ES-I3 (cell line): ENCODE results near the gene RYR2.

Experiments
- H3K36me3 ChIP-seq: 2 replicates; pipeline ENCODE4 v1.6.1; 2013; ENCODE audit warnings: mild to moderate bottlenecking, low read length, control low read depth, moderate library complexity; ENCODE audit not compliant: insufficient read depth
- H3K4me1 ChIP-seq: 2 replicates; pipeline ENCODE4 v1.6.1; 2013; ENCODE audit warnings: mild to moderate bottlenecking, control low read depth, low read length; ENCODE audit not compliant: insufficient read depth
- H3K9ac ChIP-seq: 2 replicates; pipeline ENCODE4 v1.6.1; 2013; ENCODE audit warnings: low read depth, mild to moderate bottlenecking, low read length, moderate library complexity
- H3K9me3 ChIP-seq: 2 replicates; pipeline ENCODE4 v1.6.1; 2013; ENCODE audit warnings: mild to moderate bottlenecking, low read length, moderate library complexity; ENCODE audit not compliant: control insufficient read depth, insufficient read depth

Gene RYR2

GRCh38 chr1:237711281-237711680 lies 669.3 kb downstream of the RYR2 start:
- Histone ChIP-seq H3K9ac (no peak overlapping the region), H3K9me3 (no peaks in the 10 kb centered on the region), H3K36me3 (no peaks in the 10 kb centered on the region), H3K4me1 (no peaks in the 10 kb centered on the region)

GRCh38 chr1:237712082-237712481 lies 670.1 kb downstream of the RYR2 start:
- Histone ChIP-seq H3K9ac (no peak overlapping the region), H3K36me3 (no peaks in the 10 kb centered on the region), H3K9me3 (no peaks in the 10 kb centered on the region), H3K4me1 (no peaks in the 10 kb centered on the region)

DNA sequence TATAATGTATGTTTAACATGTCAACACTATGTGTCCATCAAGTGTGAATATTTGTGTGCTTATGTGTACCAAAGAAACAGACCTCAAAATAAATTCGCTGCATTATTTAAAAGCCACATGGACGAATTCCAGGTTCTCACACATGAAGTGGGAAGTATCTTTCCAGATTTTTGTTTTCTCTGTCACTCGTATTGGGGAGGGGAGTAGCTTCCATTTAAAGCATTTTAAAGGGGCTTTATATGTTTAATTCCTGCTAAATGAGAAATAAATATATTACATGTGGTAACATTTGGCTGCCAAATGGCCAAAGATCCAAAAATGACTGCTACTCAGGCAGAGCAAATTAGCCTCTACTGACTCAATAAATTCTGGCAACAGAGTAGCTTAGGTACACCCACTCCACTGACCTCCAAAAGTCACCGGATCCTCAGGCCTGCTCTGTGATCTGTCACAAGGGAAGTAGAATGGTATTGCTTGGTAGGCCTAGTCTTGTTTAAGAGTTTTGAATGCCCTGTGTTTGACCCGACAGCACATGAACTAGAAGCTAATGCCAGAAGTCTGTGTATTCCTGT lies 670.7 kb downstream of the RYR2 start:
- Histone ChIP-seq H3K36me3 (no peaks in the 10 kb centered on the region), H3K9ac (no peak overlapping the region), H3K9me3 (no peaks in the 10 kb centered on the region), H3K4me1 (no peaks in the 10 kb centered on the region)

DNA sequence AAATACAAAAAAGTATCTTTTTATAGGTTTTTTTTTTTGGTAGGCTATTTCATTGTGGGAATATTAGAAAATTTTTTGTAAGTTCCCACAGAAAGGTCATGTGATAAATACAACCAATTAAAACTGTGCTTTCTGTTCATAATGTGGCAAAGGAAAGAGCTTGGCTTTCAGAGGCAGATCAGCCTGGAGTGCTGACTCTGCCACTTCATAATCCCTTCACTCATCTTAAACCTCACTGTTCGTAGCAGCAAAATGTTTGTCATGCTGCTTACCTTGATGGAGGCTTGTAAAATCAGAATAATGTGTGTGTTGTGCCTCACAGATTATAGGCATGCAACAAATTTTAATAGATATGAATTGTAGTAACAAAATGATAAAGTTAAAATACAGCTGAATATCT lies 671.9 kb downstream of the RYR2 start:
- H3K36me3 ChIP-seq: no peaks in the 10 kb centered on the region
- H3K9me3 ChIP-seq: no peaks in the 10 kb centered on the region
- H3K9ac ChIP-seq: no peak overlapping the region
- no peaks in the 10 kb centered on the region for H3K4me1 ChIP-seq

DNA sequence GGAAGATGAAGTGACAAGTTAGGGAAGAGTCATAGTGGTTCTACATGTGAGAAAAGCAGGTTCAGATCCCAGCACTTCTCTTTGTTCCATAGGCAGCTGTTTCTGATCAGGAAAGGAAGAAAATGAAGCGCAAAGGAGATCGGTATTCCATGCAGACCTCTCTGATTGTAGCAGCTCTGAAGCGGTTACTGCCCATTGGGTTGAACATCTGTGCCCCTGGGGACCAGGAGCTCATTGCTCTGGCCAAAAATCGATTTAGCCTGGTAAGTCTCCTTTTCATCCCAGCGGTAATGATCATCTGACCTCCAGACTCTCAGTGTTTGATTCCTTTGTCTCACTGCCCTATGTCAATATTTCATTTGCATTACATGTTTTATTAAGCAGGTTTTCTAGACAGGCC lies 675.1 kb downstream of the RYR2 start:
- Histone ChIP-seq H3K9me3 (no peaks in the 10 kb centered on the region), H3K4me1 (no peaks in the 10 kb centered on the region), H3K9ac (no peak overlapping the region), H3K36me3 (no peaks in the 10 kb centered on the region)

DNA sequence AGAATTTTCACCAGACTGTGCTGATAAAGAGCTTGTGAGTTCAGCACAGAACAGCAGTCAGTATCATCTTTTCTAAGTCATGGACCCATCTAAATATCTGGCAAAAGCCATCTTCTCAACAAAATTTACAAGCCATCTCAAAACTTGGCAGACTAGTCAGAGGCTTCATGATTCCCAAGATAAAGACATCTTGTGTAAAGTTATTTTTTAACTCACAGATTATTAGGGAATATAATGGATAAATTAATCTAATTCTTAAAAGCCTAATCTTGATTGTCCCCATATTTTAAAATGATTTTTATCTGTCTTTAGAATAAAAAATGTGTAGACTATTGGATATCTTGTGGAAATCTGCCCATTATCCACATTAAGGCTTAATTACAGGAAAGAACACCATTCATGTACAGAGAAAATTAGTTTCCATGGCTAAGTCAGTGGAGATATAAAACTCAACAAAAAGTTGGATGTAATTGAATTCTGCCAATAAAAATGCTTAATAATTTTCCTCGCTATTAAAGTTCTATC lies 688.9 kb downstream of the RYR2 start:
- Histone ChIP-seq H3K9me3 (no peaks in the 10 kb centered on the region), H3K9ac (no peak overlapping the region), H3K4me1 (no peaks in the 10 kb centered on the region), H3K36me3 (no peaks in the 10 kb centered on the region)

- H3K36me3 ChIP-seq: no peaks in the 10 kb centered on the region
- H3K9me3 ChIP-seq: no peaks in the 10 kb centered on the region; the same call in 1 of the 2 replicates
- H3K9ac ChIP-seq: no peak overlapping the region
- H3K4me1 ChIP-seq: no peaks in the 10 kb centered on the region
Observed at GRCh38 chr1:237732657-237733056, 690.7 kb downstream of the RYR2 start.

GRCh38 chr1:237736372-237737029 lies 694.5 kb downstream of the RYR2 start:
- Histone ChIP-seq H3K4me1 (peaks cover 4% of the 10 kb centered on the region; the same call in 1 of the 2 replicates), H3K9ac (no peak overlapping the region), H3K36me3 (no peaks in the 10 kb centered on the region), H3K9me3 (no peaks in the 10 kb centered on the region; the same call in 1 of the 2 replicates)

GRCh38 chr1:237737448-237737847 lies 695.5 kb downstream of the RYR2 start:
- peaks cover 4% of the 10 kb centered on the region; the same call in 1 of the 2 replicates for H3K4me1 ChIP-seq
- no peaks in the 10 kb centered on the region for H3K36me3 ChIP-seq
- H3K9ac ChIP-seq: no peak overlapping the region
- no peaks in the 10 kb centered on the region; the same call in 1 of the 2 replicates for H3K9me3 ChIP-seq

DNA sequence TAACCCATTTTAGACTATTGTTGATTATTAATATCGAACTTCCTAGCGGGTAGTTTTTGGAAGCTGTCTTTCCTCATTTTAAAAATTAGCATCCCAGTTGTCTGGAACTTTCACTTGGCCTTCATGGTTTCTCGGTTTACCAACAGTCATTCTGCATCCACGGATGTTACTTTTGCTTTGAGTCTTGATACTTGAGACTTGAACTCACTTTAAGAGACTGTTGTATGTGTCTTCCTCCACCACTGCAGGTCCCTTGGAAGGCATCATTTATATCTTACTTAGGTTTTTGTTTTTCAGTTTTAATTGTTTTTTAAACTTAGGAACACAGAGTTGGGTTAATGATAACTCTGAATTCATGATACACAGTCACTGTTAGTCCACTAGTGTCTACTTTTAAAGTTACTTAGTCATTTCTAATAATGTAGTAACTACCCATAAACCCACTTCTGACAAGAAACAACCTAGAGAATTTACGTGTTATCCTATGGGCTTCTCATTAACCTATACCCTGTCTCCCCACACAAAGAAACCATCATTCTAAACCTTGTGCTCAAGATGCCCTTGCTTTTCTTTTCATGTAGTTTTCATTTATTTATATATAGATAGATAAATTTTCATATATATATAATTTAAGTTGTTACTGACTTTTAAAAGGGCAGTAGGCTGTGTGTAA lies 696.1 kb downstream of the RYR2 start:
- no peaks in the 10 kb centered on the region; the same call in 1 of the 2 replicates for H3K9me3 ChIP-seq
- no peak overlapping the region for H3K9ac ChIP-seq
- H3K4me1 ChIP-seq: peaks cover 4% of the 10 kb centered on the region; the same call in 1 of the 2 replicates
- H3K36me3 ChIP-seq: no peaks in the 10 kb centered on the region

DNA sequence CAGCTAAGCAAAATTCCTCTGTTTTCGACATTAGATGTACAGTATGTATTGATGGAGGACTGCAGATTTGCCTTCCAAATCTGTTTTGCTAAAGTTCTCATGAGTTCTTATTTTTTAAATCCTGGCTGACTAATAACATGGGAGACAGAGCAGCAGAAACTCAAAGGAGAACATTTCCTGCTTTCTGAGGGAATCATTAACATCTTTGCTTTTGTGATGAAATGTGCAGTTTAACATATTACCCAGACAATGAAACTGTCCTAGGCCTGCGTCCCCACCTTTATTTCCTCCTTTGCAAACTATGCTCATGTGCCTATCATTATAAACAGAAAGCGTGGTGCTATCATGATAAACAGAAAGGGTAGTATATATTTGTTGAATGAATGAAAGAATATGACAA lies 698.9 kb downstream of the RYR2 start:
- H3K9me3 ChIP-seq: no peaks in the 10 kb centered on the region; the same call in 1 of the 2 replicates
- H3K9ac ChIP-seq: no peak overlapping the region
- H3K36me3 ChIP-seq: no peaks in the 10 kb centered on the region
- peaks cover 4% of the 10 kb centered on the region; the same call in 1 of the 2 replicates for H3K4me1 ChIP-seq

DNA sequence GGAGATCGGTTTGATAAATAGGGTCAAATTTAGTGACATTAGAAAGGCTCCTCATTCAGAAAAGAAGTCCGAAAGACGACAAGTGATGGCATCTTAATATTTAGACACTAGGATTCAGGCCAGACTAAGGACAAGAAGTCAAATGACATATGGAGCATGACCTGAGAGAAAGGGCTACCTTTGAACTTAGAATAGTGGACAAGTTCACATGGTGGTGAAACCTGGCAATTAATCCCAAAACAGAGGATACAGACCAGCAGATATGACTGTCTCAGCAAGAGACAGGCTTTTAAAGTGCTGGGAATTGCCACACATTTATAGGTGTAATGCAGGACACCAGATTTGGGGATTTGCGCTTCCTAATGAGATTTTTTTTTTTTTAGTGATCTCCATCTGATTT lies 703.6 kb downstream of the RYR2 start:
- Histone ChIP-seq H3K4me1 (peaks cover 4% of the 10 kb centered on the region; the same call in 1 of the 2 replicates), H3K36me3 (no peaks in the 10 kb centered on the region), H3K9ac (no peak overlapping the region), H3K9me3 (no peaks in the 10 kb centered on the region)

- H3K4me1 ChIP-seq: peaks cover 2% of the 10 kb centered on the region; the same call in 1 of the 2 replicates
- no peaks in the 10 kb centered on the region for H3K36me3 ChIP-seq
- no peak overlapping the region for H3K9ac ChIP-seq
- no peaks in the 10 kb centered on the region for H3K9me3 ChIP-seq
Observed at GRCh38 chr1:237748171-237748960, 706.4 kb downstream of the RYR2 start.

DNA sequence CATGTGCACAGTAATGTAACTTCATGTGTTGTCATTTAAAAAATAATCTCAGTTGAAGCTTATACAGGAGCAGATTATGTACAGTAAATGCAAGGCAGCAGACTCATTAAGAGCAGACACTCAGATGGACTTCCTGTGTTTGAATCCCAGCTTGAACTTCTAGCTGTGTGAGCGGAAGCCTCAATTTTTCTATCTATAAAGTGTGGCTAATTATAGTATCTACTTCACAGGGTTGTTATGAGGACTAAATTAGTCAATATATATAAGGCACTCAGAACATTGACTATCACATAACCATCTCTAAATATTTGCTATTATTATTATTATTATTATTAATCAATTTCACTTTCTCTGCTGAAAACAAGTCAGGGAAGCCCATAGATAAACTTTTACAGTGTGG lies 707.1 kb downstream of the RYR2 start:
- H3K4me1 ChIP-seq: peaks cover 4% of the 10 kb centered on the region; the same call in 1 of the 2 replicates
- no peaks in the 10 kb centered on the region for H3K36me3 ChIP-seq
- no peaks in the 10 kb centered on the region for H3K9me3 ChIP-seq
- no peak overlapping the region for H3K9ac ChIP-seq
